ENCODE measurements around the gene SH3GL3. TPM values are rescaled to one million over a fixed set of nuclear protein-coding genes. Genes with fewer than 3 reads are reported as not detected.

SH3GL3 gene
- total and polyA plus RNA-seq, 2 of the 13 experiments (the other 11 are each of a cell fraction or from before 2014, with no cell fraction given): not detected

DNA sequence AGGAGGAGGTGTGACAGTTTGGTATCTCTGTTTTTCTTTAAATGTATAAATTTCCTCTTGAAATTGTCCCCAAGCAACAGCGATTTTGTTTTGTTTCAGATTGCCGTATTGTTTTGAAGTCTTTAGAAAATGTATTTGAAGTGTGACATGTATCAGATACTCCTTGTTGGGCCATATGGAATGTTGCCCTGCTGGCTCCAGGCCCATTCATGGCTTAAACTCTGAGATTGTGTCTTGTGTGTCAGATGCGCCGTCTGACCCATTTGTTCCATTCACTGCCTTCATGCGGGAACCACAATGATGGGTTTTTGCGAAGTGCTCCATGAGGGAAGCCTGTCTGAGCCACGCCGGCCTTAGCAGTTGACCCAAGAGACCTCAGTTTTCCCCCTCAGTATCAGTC, 131.6 kb downstream of the SH3GL3 start:
- ATAC-seq (no peak), FAIRE-seq (no peak), DNase-seq (ENCODE audit: low spot score) (no peak)
- Histone ChIP-seq H2AFZ (ENCODE audit: low read length) (no peak overlapping the region), H3K9ac (ENCODE audit: insufficient read depth, low read depth, low read length) (no peak overlapping the region), H3K4me1 (ENCODE audit: insufficient read depth, low read length) (no peaks in the 10 kb centered on the region), H4K20me1 (ENCODE audit: insufficient read depth, low read length) (no peaks in the 10 kb centered on the region), H3K36me3 (replicated peaks in 1 of 2; ENCODE audit: control insufficient read depth in 1 of 2, insufficient read depth in 2 of 2, low read length in 2 of 2) (no peaks in the 10 kb centered on the region), H3K9me3 (ENCODE audit: low read length) (no peaks in the 10 kb centered on the region), H3K27ac (ENCODE audit: extremely low read length, insufficient read depth, low read length) (no peak overlapping the region), H3K4me2 (ENCODE audit: low read depth, low read length) (no peak overlapping the region), H3K27me3 (ENCODE audit: control insufficient read depth in 1 of 2, insufficient read depth in 2 of 2, low read length in 2 of 2) (no peaks in the 10 kb centered on the region), H3K4me3 (replicated peaks in 1 of 3; ENCODE audit: insufficient read depth in 1 of 3, low read depth in 2 of 3, low read length in 3 of 3) (no peak overlapping the region), H3K79me2 (ENCODE audit: insufficient read depth, low read length) (no peaks in the 10 kb centered on the region)
- in situ Hi-C loops (cut with HindIII; ENCODE audit: extremely low pct_ligation_motif_present, low pct_unique_long_range_greater_than_20kb): no loop called here
- TF ChIP-seq MAFK (conservative IDR thresholded peaks at IDR 0.05 in 1 of 2, IDR thresholded peaks at IDR 0.05 in 1 of 2; ENCODE audit: low read length in 2 of 2) (no peak), ZNF569 (CRISPR knock-in tag; IDR thresholded peaks at IDR 0.05; ENCODE audit: borderline replicate concordance) (no peak), PITX1 (CRISPR knock-in tag; IDR thresholded peaks at IDR 0.05) (no peak), HMG20A (CRISPR knock-in tag; IDR thresholded peaks at IDR 0.05; ENCODE audit: borderline replicate concordance) (no peak), MTA3 (CRISPR knock-in tag; IDR thresholded peaks at IDR 0.05) (no peak), ZNF672 (CRISPR knock-in tag; IDR thresholded peaks at IDR 0.05) (no peak), NKX3-1 (CRISPR knock-in tag; IDR thresholded peaks at IDR 0.05) (no peak), ZNF225 (CRISPR knock-in tag; IDR thresholded peaks at IDR 0.05) (no peak), ARHGAP35 (CRISPR knock-in tag; IDR thresholded peaks at IDR 0.05; ENCODE audit: borderline replicate concordance) (no peak), CSRNP1 (CRISPR knock-in tag; IDR thresholded peaks at IDR 0.05) (no peak)
- TF ChIP-seq, protein P1, sequence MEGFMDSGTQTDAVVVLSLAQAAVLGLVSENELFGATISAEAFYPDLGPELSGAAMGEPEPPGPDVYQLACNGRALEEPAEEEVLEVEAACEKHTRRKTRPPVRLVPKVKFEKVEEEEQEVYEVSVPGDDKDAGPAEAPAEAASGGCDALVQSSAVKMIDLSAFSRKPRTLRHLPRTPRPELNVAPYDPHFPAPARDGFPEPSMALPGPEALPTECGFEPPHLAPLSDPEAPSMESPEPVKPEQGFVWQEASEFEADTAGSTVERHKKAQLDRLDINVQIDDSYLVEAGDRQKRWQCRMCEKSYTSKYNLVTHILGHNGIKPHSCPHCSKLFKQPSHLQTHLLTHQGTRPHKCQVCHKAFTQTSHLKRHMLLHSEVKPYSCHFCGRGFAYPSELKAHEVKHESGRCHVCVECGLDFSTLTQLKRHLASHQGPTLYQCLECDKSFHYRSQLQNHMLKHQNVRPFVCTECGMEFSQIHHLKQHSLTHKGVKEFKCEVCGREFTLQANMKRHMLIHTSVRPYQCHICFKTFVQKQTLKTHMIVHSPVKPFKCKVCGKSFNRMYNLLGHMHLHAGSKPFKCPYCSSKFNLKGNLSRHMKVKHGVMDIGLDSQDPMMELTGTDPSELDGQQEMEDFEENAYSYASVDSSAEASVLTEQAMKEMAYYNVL (CRISPR knock-in tag; IDR thresholded peaks at IDR 0.05; ENCODE audit: borderline replicate concordance): no peak
- ChIA-PET POLR2A (no interaction called here), CTCF (ENCODE audit: low intra/inter-chr PET ratio, low total read pairs) (no interaction called here)
- 59% methylated on average over 8 of the region's 8 CpGs for WGBS (ENCODE audit: low lambda C conversion rate)
- intact Hi-C loops (cut with micrococcal nuclease; ENCODE audit: unreplicated experiment): no loop called here
- BruUV-seq (replicated peaks): no TSS peak

Data from HepG2 (cell line).